Esophagus muscularis mucosa (tissue), 4 donors: ENCODE results near the gene NID1. TPM values are rescaled to one million over a fixed set of nuclear protein-coding genes. Genes with fewer than 3 reads are reported as not detected.

Experiments used
- DNase-seq: peaks from one replicate; pipeline ENCODE4 v3.0.0-alpha.2; 2017; ENCODE audit errors: extremely low spot score
- H3K27ac ChIP-seq, 4 donors: fragments of 200-600 bp; sonication (generic); replicated peaks in 1 of 4; 1 replicate in 3 of 4; 2 replicates in 1 of 4; pipeline ENCODE4 v1.5.1; 2016 to 2019; ENCODE audit warnings: mild to moderate bottlenecking in 1 of 4
- H3K27me3 ChIP-seq, 4 donors: fragments of 200-600 bp; sonication (generic); one replicate each; pipeline versions ENCODE4 v1.5.1 to v1.6.0; 2016 to 2019
- H3K36me3 ChIP-seq, 4 donors: fragments of 200-600 bp; sonication (generic); one replicate each; pipeline ENCODE4 v1.5.1; 2016 to 2019
- H3K4me1 ChIP-seq, 4 donors: fragments of 200-600 bp; sonication (generic); one replicate each; pipeline ENCODE4 v1.5.1; 2016 to 2019
- H3K4me3 ChIP-seq, 4 donors: fragments of 200-600 bp; sonication (generic); 1 replicate in 2 of 4; 2 replicates in 2 of 4; pipeline ENCODE4 v1.5.1; 2016 to 2019; ENCODE audit warnings: mild to moderate bottlenecking in 4 of 4, moderate library complexity in 1 of 4
- H3K9me3 ChIP-seq, 4 donors: fragments of 200-600 bp; sonication (generic); 1 replicate in 3 of 4; 2 replicates in 1 of 4; pipeline ENCODE4 v1.5.1; 2016 to 2019
- EP300 ChIP-seq: sonication (generic); formaldehyde crosslinking; IDR thresholded peaks from one replicate; pipeline ENCODE4 v1.6.1; 2017; ENCODE audit warnings: antibody characterized with exemption
- POLR2A ChIP-seq: fragments of 450-650 bp; IDR thresholded peaks from one replicate; pipeline ENCODE4 v1.6.1; 2017; ENCODE audit warnings: antibody characterized with exemption, moderate library complexity, mild to moderate bottlenecking, low read depth
- POLR2AphosphoS5 ChIP-seq, 2 donors: sonication (generic); formaldehyde crosslinking; IDR thresholded peaks; one replicate each; pipeline ENCODE4 v1.6.1; 2017; ENCODE audit warnings: antibody characterized with exemption in 2 of 2
- WGBS: methylation state at CpG from one replicate; pipeline ENCODE4 v1.1.5; 2018; 5-methylcytosine and 5-hydroxymethylcytosine counted together
- intact Hi-C: fragments of 100-400 bp; cut with DNase I; formaldehyde crosslinking; loops from one replicate; pipeline ENCODE4 v1.15.1; 2023
- total RNA-seq, 4 donors: library from RNA; depleted of rRNA; stranded (reverse); fragments of >200 nt; gene quantifications; one replicate each; pipeline versions ENCODE4 v1.1.0 to v1.2.1, GENCODE V29; 2016
- TF ChIP-seq, protein P1 (sequence below), 3 experiments: fragments of 200-600 bp in 2 of 3; fragments of 450-650 bp in 1 of 3; sonication (generic) in 2 of 3; IDR thresholded peaks; one replicate each; pipeline ENCODE4 v1.5.1; 2017 to 2019; ENCODE audit warnings: antibody characterized with exemption in 3 of 3, mild to moderate bottlenecking in 2 of 3, moderate library complexity in 1 of 3

NID1 gene
- total RNA-seq, 4 donors from 2014 or later, result 187 to 390 (median 287) TPM

- no peak for TF ChIP-seq POLR2A
- no peak for TF ChIP-seq EP300
- TF ChIP-seq POLR2AphosphoS5 (IDR thresholded peaks at IDR 0.05), result peak in 1 of 2 donors; percentile 13
- H3K4me3 ChIP-seq, result no peak overlapping the region
- H3K27ac ChIP-seq, result peak overlapping the region in 3 of 4 donors; percentile 18 to 47 (median 34)
- H3K36me3 ChIP-seq, result peaks cover 33 to 100% (median 88%) of the 10 kb centered on the region in 4 donors
- no peaks in the 10 kb centered on the region for H3K27me3 ChIP-seq
- H3K9me3 ChIP-seq, result no peaks in the 10 kb centered on the region
- peaks cover 16 to 28% (median 20%) of the 10 kb centered on the region in 4 donors for H3K4me1 ChIP-seq
- 73% methylated on average over 8 of the region's 8 CpGs for WGBS
- intact Hi-C loops, result no loop called here
- no peak for DNase-seq
Observed at GRCh38 chr1:235999259-235999925, 65.5 kb downstream of the NID1 start.

DNA sequence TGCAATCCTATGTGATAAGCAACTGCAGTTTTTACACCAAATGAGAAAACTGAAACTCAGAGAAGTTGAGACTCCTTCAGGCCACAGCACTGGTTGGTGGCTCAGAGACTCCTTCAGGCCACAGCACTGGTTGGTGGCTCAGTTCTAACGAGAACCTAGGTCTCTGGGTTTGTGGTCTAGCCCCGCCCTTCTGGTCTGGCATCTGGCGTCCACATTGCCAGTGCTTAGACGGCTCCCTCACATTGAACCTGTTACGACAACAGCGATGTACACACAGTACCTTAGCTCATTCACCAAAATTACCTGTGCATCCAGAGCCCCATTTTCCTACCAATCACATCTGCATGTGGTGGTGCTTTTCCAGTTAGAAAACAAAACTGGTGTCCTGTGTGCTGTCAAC, 66.1 kb downstream of the NID1 start:
- no peak overlapping the region for H3K4me3 ChIP-seq
- peak overlapping the region in 3 of 4 donors; percentile 18 to 47 (median 34) for H3K27ac ChIP-seq
- TF ChIP-seq POLR2AphosphoS5 (IDR thresholded peaks at IDR 0.05), result no peak
- TF ChIP-seq POLR2A, result no peak
- TF ChIP-seq, protein P1, sequence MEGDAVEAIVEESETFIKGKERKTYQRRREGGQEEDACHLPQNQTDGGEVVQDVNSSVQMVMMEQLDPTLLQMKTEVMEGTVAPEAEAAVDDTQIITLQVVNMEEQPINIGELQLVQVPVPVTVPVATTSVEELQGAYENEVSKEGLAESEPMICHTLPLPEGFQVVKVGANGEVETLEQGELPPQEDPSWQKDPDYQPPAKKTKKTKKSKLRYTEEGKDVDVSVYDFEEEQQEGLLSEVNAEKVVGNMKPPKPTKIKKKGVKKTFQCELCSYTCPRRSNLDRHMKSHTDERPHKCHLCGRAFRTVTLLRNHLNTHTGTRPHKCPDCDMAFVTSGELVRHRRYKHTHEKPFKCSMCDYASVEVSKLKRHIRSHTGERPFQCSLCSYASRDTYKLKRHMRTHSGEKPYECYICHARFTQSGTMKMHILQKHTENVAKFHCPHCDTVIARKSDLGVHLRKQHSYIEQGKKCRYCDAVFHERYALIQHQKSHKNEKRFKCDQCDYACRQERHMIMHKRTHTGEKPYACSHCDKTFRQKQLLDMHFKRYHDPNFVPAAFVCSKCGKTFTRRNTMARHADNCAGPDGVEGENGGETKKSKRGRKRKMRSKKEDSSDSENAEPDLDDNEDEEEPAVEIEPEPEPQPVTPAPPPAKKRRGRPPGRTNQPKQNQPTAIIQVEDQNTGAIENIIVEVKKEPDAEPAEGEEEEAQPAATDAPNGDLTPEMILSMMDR (IDR thresholded peaks at IDR 0.05), result no peak
- no peak for TF ChIP-seq EP300
- intact Hi-C loops, result no loop called here
- DNase-seq, result no peak
- H3K9me3 ChIP-seq, result no peaks in the 10 kb centered on the region
- no peaks in the 10 kb centered on the region for H3K27me3 ChIP-seq
- peaks cover 36 to 100% (median 90%) of the 10 kb centered on the region in 4 donors for H3K36me3 ChIP-seq
- WGBS, result 100% methylated on average over 3 of the region's 6 CpGs
- peaks cover 16 to 28% (median 20%) of the 10 kb centered on the region in 4 donors for H3K4me1 ChIP-seq

DNA sequence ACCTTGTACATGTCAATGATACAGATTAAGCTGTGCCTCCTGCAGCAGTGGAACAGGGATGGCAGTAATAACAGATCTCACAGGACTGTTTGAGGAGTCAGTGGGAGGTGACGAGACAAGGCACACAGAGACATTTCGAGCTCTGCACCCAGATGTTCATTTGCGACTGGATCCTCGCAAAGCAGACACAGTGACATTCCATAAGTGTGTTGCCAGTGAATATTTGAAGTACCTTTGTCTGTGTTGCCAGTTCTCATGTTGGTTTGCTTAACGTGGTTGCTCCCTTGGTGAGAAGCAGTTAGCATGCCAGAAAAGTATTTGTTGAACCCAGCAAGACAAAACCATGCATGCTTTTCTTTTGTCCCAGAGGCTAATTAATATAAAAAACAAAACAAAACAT, 67.0 kb downstream of the NID1 start:
- 95% methylated on average over 5 of the region's 5 CpGs for WGBS
- Histone ChIP-seq H3K4me3 (no peak overlapping the region), H3K27me3 (no peaks in the 10 kb centered on the region), H3K9me3 (no peaks in the 10 kb centered on the region), H3K4me1 (peaks cover 16 to 28% (median 20%) of the 10 kb centered on the region in 4 donors), H3K36me3 (peaks cover 45 to 100% (median 91%) of the 10 kb centered on the region in 4 donors), H3K27ac (no peak overlapping the region)
- intact Hi-C loops, result no loop called here
- no peak for DNase-seq
- TF ChIP-seq, protein P1 (IDR thresholded peaks at IDR 0.05), result no peak
- TF ChIP-seq POLR2AphosphoS5 (IDR thresholded peaks at IDR 0.05) (no peak), POLR2A (no peak), EP300 (no peak)

GRCh38 chr1:235997049-235997448, 67.8 kb downstream of the NID1 start:
- no peak for DNase-seq
- Histone ChIP-seq H3K36me3 (peaks cover 50 to 100% (median 92%) of the 10 kb centered on the region in 4 donors), H3K27me3 (no peaks in the 10 kb centered on the region), H3K4me3 (no peak overlapping the region), H3K9me3 (no peaks in the 10 kb centered on the region), H3K4me1 (peaks cover 10 to 24% (median 15%) of the 10 kb centered on the region in 4 donors), H3K27ac (no peak overlapping the region)
- TF ChIP-seq EP300 (no peak), POLR2A (no peak), POLR2AphosphoS5 (IDR thresholded peaks at IDR 0.05) (no peak)
- TF ChIP-seq, protein P1 (IDR thresholded peaks at IDR 0.05), result no peak
- intact Hi-C loops, result no loop called here
- WGBS, result 79% methylated on average over 5 of the region's 5 CpGs

DNA sequence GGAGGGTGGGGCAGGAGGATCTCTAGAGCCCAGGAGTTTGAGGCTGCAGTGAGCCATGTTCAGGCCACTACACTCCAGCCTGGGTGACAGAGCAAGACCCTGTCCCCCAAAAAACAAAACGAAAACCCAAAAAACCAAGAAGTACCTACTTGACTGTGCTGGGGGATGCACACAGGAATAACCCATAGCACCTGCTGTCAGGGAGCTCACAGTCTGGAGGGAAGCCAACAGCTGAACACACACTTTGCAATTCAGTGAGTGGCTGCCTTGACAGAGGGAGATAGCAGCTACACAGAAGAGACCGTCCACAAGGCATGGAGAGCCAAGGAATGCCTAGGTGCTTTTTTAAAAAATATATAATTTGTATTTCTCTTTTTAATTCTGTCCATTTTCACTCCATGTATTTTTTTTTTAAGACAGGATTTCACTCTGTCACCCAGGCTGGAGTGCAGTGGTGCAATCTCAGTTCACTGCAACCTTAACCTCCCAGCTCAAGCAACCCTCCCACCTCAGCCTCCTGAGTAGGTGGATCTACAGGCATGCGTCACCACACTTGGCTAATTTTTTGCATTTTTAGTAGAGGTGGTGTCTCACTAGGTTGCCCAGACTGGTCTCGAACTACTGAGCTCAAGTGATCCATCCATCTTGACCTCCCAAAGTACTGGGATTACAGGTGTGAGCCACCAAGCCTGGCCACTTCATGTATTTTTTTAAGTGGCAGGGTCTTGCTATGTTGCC, 68.7 kb downstream of the NID1 start:
- Histone ChIP-seq H3K36me3 (peaks cover 55 to 100% (median 92%) of the 10 kb centered on the region in 4 donors), H3K27me3 (no peaks in the 10 kb centered on the region), H3K9me3 (no peaks in the 10 kb centered on the region), H3K27ac (no peak overlapping the region), H3K4me3 (no peak overlapping the region), H3K4me1 (peaks cover 2 to 20% (median 7%) of the 10 kb centered on the region in 4 donors)
- WGBS, result 92% methylated on average over 4 of the region's 4 CpGs
- no peak for TF ChIP-seq EP300
- no peak for TF ChIP-seq POLR2A
- no peak for TF ChIP-seq POLR2AphosphoS5 (IDR thresholded peaks at IDR 0.05)
- TF ChIP-seq, protein P1 (IDR thresholded peaks at IDR 0.05), result no peak
- DNase-seq, result no peak
- intact Hi-C loops, result no loop called here
